ENCODE data around the gene CFAP74.
A peak's percentile ranks its signal among the peaks of the same experiment; 100 is the strongest.

CFAP74 gene

DNA sequence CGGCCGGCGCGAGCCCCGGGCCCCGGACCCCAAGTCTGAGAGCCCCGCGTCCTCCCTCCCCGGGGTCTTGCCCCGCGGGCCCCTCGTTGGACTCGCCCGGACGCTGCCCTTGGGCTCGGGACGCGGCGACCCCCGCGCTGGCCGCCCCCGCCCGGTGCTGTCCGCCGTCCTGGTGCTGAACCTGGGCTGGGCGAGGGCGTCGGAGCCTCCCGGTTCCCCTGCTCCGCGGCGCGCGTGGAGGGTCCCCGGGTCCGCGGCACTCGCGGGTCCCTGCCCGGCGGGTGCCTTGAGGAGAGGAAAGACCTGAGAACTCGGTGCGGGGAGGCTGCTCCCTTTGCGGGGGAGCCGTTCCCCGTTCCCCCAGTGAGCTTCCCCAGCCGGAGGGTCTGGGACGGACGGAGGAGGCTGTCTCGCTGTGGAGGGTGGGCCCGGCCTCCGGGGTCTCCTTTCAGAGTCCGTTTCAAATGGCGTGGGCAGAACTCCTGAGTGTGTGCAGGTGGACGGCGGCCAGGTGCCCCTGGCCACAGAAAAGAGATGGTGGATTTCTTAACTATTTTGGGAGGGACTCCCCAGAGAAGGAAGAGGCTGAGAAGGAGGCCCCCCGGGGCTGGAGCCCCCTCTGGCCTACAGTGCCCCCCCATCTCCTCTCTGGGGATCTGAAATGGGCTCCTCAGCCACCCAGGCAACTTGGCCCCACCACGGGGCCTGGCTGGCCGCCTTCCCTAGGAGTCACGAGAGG lies 16.2 kb upstream of the CFAP74 start:
- DNase-seq: no peak

- DNase-seq: peak; percentile 20
These were observed 15.6 kb upstream of the CFAP74 start, which contains the start of gene GABRD for GRCh38 chr1:2019172-2019543. Gene GABRD, plus strand, starts transcription at chr1:2019345. Its CDS starts 79 bp downstream, at chr1:2019424.

DNA sequence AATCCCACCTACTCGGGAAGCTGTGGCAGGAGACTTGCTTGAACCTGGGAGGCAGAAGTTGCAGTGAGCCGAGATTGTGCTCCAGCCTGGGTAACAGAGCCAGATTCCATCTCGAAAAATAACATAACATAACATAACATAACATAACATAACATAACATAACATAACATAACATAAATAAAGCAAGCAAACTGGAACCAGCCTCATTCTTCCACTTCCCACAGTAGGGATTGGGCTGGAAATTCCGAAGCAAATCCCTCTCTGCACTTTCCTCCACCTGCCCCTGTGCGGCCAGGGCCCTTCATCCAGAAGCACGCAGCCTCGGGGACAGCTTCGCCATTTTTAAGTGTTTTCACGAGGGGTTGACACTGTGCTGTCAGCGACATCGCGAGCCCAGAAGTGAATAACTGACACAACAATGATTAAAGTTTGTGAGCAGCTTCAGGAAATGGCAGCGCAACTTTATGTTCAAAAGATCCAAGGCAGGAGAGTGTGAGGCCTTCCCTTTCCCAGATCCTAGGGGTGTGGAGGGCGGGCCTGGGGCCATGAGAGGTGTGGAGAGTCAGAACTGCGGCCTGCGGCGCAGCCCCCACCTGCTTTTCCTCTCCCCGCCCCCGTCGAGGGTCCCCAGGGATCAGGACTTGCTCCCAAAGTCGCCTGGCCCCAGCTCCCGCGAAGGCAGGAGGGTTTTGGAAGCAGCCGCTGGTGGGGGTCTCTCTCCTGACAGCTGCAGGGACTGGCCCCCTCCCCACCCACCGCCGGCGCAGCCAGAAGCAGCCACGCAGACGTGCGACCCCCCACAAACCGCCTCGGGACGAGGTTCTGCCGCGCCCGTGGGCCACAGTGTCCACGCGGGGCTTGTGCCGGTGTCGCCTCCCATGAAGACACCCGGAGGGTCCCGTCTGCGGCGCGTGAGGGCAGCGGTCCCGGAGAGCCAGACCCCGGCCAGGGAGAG lies 14.9 kb upstream of the CFAP74 start:
- no peak for DNase-seq

DNA sequence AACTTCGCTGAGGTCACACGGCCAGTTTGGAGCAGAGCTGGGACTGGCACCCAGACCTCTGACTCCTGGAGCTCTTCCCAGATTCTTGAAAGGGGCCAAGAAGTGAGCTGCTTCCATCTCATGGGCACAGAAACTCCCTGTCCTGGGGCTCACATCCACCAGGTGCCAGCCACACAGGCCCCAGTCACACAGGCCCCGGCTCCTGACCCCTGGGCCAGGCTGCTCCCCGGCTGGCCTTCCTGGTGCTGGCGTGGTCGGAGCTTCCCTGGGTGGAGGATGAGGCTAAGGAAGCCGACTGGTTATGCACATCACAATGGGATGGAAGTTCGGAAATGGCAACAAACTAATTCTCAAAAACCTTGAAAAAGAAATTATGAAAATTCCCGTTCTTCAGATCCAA lies 12.5 kb upstream of the CFAP74 start:
- no peak for DNase-seq

GRCh38 chr1:2014741-2015735 lies 11.5 kb upstream of the CFAP74 start:
- DNase-seq: no peak

GRCh38 chr1:2014181-2014580 lies 10.6 kb upstream of the CFAP74 start:
- DNase-seq: no peak

DNA sequence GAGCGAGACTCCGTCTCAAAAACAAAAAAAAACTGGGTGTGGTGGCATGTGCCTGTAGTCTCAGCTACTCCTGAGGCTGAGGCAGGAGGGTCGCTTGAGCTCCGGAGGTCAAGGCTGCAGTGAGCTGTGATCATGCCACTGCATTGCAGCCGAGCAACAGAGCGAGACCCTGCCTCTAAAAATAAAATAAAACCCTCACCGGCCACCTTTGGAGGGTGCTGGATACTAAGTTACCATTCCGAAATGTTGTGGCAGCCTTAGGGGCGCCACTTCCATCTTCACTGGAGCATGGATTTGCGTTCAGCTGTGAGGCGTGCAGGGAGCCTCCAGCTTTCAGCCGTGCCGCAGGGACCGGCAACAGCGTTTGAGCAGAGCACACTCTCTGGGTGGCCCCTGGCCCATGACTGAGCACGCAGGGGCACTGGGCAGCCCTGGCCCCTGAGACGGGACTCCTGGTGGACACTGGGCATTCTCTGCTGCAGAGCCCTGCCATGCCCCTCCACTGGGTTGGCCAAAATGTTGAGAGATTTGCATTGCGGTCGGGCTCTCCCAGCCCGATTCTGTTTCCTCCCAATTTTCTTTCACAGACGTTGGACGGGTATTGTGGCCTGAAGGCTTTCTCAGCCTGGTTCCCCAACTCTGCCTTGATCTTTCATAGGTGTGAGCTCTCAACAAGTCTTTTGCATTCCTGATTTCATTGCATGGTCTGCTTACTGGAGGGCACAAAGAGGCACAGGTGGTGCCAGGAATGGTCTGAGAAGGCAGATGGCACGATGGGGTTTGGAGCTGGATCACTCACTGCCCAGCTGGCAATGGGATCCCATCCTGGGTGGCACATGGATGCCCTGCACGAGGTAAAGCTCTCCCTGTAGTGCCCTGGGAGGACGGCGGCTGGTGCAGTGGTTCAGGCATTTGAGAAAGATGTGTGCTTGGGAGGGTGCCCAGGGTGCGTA lies 5.8 kb upstream of the CFAP74 start:
- DNase-seq: no peak

DNA sequence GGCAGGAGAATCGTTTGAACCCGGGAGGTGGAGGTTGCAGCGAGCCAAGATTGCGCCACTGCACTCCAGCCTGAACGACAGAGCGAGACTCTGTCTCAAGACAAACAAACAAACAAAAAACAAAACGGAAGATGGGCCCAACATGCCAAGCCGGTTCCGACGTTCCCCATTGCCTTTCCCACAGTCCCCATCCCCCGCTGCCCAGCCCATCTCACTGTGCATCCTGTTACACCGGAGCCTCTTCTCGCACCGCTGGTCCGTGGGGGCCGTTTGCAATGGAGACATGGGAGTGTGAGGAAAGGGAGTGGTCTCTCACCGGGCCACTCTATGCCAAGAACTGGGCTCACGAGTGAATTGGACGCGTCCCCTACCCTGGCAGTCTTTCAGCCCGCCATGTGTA lies 1.3 kb upstream of the CFAP74 start:
- no peak for DNase-seq

DNA sequence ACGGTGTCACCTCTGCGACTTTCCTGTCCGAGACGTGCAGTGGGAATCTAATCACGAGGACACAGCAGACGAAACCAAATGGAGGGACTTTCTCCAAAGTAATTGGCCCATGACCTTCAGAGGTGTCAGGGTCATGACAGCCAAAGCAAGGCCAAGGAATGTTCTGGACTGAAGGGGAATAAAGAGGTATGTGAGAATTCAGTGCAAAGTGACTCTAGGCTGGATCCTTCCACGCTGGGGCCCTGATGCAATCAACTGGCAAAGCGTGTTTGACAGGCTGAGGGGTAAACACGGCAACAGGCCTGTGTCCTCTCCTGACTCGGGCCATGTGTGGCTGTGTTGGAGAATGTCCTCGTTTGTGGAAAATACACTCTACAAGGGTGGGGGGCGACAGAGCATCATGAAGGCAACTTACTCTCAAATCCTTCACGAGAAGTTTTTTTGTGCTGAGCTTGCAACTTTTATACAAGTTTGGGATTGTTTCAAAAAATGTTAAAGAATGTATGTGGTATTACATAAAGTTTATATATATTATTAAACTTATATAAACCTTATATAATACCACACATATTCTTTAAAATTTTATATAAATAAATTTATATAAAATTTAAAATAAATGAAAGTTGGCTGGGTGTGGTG lies 1.7 kb downstream of the CFAP74 start:
- no peak for DNase-seq

DNA sequence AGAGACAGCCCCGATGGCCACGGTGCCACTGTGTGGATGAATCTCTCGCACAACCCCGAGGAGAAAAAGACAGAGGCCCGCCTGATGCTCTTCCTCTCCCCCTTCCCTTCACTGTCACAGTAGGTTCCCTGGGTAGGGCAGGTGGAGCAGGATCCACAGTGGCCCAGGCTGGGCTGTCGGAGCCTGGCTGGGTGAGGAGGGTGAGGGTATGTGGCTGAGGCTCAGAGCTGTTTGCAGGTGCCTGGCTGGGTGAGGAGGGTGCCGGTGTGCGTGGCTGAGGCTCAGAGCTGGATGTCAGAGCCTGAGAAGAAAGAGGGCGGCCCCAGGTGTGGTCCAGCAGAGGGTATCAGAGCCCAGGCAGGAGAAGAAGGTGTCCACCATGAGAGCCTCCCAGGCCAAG lies 2.7 kb downstream of the CFAP74 start:
- DNase-seq: no peak

- DNase-seq: no peak
These were observed 3.2 kb downstream of the CFAP74 start for GRCh38 chr1:2000432-2000831.

GRCh38 chr1:1997576-1997975 lies 6.0 kb downstream of the CFAP74 start:
- no peak for DNase-seq

DNA sequence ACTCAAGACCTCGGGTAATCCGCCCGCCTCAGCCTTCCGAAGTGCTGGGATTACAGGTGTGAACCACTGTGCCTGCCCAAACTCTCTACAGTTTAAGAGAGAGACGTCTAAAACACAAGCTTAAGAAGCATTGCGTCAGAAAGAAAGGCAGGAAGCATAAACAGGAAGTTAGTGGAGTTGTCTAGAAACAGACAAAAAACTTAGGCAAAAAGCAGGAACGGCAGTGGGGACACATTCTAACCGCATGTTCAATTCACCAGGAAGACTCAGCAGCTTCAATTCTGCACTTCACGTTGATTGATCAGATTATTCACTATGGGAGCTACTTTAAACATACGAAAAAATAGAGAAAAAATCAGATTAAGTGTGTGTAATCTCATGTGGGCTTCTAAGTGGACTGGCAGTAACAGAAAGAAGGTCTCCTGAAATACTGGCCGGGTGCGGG lies 7.4 kb downstream of the CFAP74 start:
- DNase-seq: no peak

DNA sequence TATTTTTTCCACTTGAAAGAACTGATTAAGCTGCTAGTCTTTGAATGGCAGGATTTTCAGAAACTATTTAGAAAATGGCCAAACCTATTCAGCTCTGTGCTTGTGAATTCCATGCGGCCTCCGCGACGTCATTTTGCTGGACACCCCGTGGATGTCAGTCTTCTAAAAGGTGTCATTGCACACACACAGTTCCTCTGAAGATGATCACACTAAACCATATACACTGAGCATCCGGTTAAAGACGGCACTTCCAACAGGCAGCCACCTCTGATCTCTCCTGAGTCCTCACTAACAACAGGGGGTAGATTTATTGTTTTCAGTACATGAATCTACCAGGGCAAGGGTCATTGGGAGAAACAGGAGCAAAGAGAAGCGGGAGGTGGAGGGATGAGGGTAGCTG lies 9.1 kb downstream of the CFAP74 start:
- no peak for DNase-seq

- no peak for DNase-seq
These were observed 13.4 kb downstream of the CFAP74 start for GRCh38 chr1:1990222-1990621.

DNA sequence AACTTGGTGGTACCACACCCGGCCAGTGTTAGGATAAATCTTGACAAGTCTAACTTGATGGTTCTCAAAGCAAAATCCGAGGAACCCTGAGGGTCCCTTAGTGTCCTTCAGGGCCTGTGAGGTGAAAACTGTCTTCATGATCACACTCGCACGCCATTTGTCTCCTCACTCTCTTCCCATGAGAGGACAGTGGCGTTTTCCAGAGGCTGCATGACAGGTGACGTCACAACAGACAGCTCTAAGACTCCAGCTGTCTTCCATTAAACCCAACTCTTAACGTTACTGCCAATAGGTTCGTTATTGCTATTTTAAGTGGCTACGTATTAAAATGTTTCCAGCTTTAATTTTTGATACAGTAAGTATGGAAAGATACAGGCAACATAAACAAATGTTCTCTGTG lies 13.8 kb downstream of the CFAP74 start:
- no peak for DNase-seq

DNA sequence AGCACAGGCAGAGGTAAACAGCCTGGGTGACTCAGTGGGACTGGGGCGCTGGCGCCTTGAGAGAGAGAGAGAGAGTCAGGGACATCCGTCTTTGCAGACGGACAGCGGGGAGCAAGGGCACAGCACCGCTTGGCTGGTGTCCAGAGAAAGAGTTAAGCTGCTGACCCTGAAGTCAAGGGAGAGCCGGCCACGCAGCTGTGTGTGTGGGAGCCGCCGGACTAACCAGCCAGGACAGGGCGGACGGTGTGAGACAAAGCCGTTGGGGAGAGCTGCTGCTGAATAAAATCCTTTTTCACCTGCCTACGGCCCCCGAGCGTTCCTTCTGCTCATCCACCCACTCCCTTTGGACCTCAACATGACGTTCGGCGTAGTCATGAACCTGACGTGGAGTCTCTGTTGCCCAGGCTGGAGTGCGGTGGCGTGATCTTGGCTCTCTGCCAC lies 14.5 kb downstream of the CFAP74 start:
- no peak for DNase-seq

- no peak for DNase-seq
These were observed 15.3 kb downstream of the CFAP74 start for GRCh38 chr1:1988061-1988945.

DNA sequence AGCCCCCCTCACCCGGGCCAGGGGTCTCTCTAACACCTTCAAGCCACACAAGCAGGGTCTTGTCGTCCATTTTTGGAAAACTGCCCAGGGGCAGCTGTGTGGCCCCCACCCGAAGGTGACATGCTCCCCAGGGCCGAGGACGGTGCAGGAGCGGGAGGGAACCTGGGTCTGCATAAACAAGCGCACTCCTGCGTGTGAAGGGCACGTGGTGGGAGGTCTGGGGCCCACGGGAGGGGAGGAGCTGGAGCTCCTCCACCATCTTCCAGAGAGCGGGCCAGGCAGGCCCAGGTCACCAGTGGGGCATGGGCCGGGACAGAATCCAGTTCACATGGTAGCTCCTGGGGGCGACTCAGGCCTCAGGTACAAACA lies 16.5 kb downstream of the CFAP74 start:
- DNase-seq: no peak

Data from NCI-H2171 treated with DMSO at 0.1 percent for 48 hours (cell line).